ENCODE measurements around the gene GTF2H2C. TPM values are rescaled to one million over a fixed set of nuclear protein-coding genes. Genes with fewer than 3 reads are reported as not detected.
"Not testable (repeated sequence)": the region's sequence is repeated elsewhere in the genome, so short reads cannot be mapped to it uniquely, and the experiment has no call there.

The GTF2H2C gene
- 19.5 TPM for total RNA-seq
- long read RNA-seq, transcript GTF2H2C-210 (16 exons, 2,952 nt), result major isoform, 6 of 13 reads
- long read RNA-seq, partial matches to known transcripts, result 1 of 13 reads
- long read RNA-seq, other reads (novel, unspliced or antisense), result 5 of 13 reads

- ATAC-seq (ENCODE audit: poor library complexity) (peak; percentile 100), DNase-seq (peak; percentile 79)
- intact Hi-C loops (cut with DNase I), result not testable (repeated sequence)
Measured at GRCh38 chr5:69559908-69560330, at the start of gene GTF2H2C. TSS of gene GTF2H2C (plus strand) at chr5:69560191. CDS start at chr5:69565133, 4,942 bp downstream.

- DNase-seq (no peak), ATAC-seq (ENCODE audit: poor library complexity) (no peak)
- intact Hi-C loops (cut with DNase I), result no loop called here
Measured at GRCh38 chr5:69510694-69511093, 49.3 kb upstream of the GTF2H2C start.

GRCh38 chr5:69512740-69513260 is 47.2 kb upstream of the GTF2H2C start:
- ATAC-seq (ENCODE audit: poor library complexity), result no peak
- no peak for DNase-seq
- intact Hi-C loops (cut with DNase I), result no loop called here

GRCh38 chr5:69515570-69515969 is 44.4 kb upstream of the GTF2H2C start:
- DNase-seq; intact Hi-C loops (cut with DNase I); ATAC-seq (ENCODE audit: poor library complexity): not testable (repeated sequence)

- DNase-seq (no peak), ATAC-seq (ENCODE audit: poor library complexity) (no peak)
- intact Hi-C loops (cut with DNase I), result no loop called here
Measured at GRCh38 chr5:69516769-69517168, 43.2 kb upstream of the GTF2H2C start.

- DNase-seq (no peak), ATAC-seq (ENCODE audit: poor library complexity) (no peak)
- intact Hi-C loops (cut with DNase I), result no loop called here
Measured at GRCh38 chr5:69517763-69518212, 42.2 kb upstream of the GTF2H2C start.

- ATAC-seq (ENCODE audit: poor library complexity) (no peak), DNase-seq (no peak)
- intact Hi-C loops (cut with DNase I), result no loop called here
Measured at GRCh38 chr5:69519285-69519684, 40.7 kb upstream of the GTF2H2C start.

- intact Hi-C loops (cut with DNase I), result no loop called here
- no peak for ATAC-seq (ENCODE audit: poor library complexity)
- no peak for DNase-seq
Measured at GRCh38 chr5:69522035-69522434, 38.0 kb upstream of the GTF2H2C start.

GRCh38 chr5:69525490-69525889 is 34.5 kb upstream of the GTF2H2C start:
- intact Hi-C loops (cut with DNase I), result no loop called here
- no peak for ATAC-seq (ENCODE audit: poor library complexity)
- DNase-seq, result no peak

GRCh38 chr5:69526660-69527059 is 33.3 kb upstream of the GTF2H2C start:
- no peak for DNase-seq

GRCh38 chr5:69527128-69527770 is 32.7 kb upstream of the GTF2H2C start:
- ATAC-seq (ENCODE audit: poor library complexity), result no peak
- intact Hi-C loops (cut with DNase I), result no loop called here
- DNase-seq, result no peak

More at GRCh38 chr5:69526660-69527059, 33.3 kb upstream of the GTF2H2C start:
- intact Hi-C loops (cut with DNase I), result no loop called here
- ATAC-seq (ENCODE audit: poor library complexity), result no peak

GRCh38 chr5:69528035-69528434 is 32.0 kb upstream of the GTF2H2C start:
- no peak for ATAC-seq (ENCODE audit: poor library complexity)
- no peak for DNase-seq
- intact Hi-C loops (cut with DNase I), result no loop called here

GRCh38 chr5:69528609-69529008 is 31.4 kb upstream of the GTF2H2C start:
- no peak for ATAC-seq (ENCODE audit: poor library complexity)
- intact Hi-C loops (cut with DNase I), result no loop called here

GRCh38 chr5:69530561-69531405 is 29.2 kb upstream of the GTF2H2C start:
- intact Hi-C loops (cut with DNase I), result no loop called here
- ATAC-seq (ENCODE audit: poor library complexity) (no peak), DNase-seq (no peak)

More at GRCh38 chr5:69528609-69529008, 31.4 kb upstream of the GTF2H2C start:
- DNase-seq, result no peak

- no peak for DNase-seq
- ATAC-seq (ENCODE audit: poor library complexity), result no peak
- intact Hi-C loops (cut with DNase I), result no loop called here
Measured at GRCh38 chr5:69531406-69531801, 28.6 kb upstream of the GTF2H2C start.

GRCh38 chr5:69537911-69538310 is 22.1 kb upstream of the GTF2H2C start:
- DNase-seq; intact Hi-C loops (cut with DNase I): not testable (repeated sequence)

GRCh38 chr5:69538735-69539134 is 21.3 kb upstream of the GTF2H2C start:
- DNase-seq; intact Hi-C loops (cut with DNase I); ATAC-seq (ENCODE audit: poor library complexity): not testable (repeated sequence)

More at GRCh38 chr5:69537911-69538310, 22.1 kb upstream of the GTF2H2C start:
- not testable (repeated sequence) for ATAC-seq (ENCODE audit: poor library complexity)

- DNase-seq; ATAC-seq (ENCODE audit: poor library complexity); intact Hi-C loops (cut with DNase I): not testable (repeated sequence)
Measured at GRCh38 chr5:69541347-69541746, 18.6 kb upstream of the GTF2H2C start.

All from Right ventricle myocardium superior (tissue), 1 donor.